ENCODE data around the gene INSIG2.

INSIG2 gene

DNA sequence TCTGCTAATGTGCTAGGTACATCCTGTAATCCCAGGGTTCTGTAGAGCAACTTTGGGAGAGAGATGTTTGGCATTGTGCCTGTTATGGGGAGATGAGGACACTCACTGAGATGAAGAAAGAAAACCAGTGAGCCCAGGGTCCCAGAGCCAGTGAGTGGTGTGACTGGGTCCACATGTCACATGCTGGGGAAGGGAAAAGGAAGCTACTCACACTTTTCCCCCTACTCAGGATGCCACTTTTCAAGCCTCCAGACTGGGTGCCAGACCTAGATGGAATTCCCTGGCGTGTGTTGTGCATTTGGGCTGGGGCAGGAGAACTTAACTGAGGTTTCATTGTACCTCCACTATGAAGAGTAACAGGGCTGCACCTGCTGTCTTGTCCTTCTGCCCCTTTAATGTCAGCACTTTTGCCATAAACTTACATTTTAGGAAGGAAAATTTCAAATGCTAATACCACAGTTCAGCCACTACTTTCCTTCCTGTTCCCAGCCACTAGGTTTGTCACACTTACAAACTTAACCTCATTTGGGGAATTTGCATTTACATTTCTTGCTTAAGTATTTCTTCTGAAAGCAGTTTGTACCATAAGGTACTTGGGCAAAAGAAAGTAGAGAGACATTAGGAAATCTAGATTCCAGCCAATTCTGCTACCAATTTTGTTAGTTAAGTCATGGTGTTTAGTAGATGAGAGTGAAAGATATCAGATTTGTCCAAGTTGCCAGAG, 10.2 kb downstream of the INSIG2 start:
- no peak for DNase-seq (ENCODE audit: low read depth in 2 of 2)

- no peak for DNase-seq (ENCODE audit: low read depth in 2 of 2)
Observed at GRCh38 chr2:118102433-118103082, 14.3 kb downstream of the INSIG2 start.

- DNase-seq (ENCODE audit: low read depth in 2 of 2), result no peak
Observed at GRCh38 chr2:118103951-118104940, 16.0 kb downstream of the INSIG2 start.

DNA sequence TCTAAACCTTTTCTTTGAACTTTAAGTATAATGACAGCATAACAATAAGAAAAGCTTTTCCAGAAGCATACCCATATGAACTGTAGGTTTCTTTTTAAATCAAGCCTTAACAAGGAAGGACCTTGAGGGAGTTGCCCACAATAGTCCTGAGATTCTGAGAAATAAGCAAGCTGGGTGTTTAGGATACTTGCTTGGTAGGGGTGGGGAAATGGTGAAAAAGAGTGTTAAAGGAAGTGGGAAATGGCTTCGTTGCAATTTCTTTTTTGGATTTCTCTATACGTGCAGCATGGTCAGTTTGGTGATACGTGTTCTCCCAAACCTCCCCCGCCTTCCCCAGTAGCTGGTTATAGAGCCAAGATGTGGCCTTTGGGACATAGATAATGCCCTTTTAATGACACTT, 17.2 kb downstream of the INSIG2 start:
- no peak for DNase-seq (ENCODE audit: low read depth in 2 of 2)

- DNase-seq (ENCODE audit: low read depth in 2 of 2), result no peak
Observed at GRCh38 chr2:118106926-118107325, 18.7 kb downstream of the INSIG2 start.

DNA sequence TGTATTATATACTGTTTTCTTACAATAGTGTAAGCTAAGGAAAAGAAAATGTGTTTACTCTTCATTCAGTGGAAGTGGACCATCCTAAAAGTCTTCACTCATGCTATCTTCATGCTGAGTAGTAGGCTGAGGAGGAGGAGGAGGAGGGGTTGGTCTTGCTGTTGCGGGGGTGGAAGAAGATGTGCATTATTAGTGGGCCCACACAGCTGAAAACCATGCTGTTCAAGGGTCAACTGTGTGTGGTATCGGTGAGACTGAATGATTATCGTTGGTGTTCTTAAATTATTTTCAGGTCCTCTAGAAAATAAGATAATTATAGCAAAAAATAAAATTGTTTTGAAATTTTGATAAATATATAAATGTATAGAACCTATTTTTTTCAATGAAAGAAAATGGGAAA, 22.0 kb downstream of the INSIG2 start:
- no peak for DNase-seq (ENCODE audit: low read depth in 2 of 2)

DNA sequence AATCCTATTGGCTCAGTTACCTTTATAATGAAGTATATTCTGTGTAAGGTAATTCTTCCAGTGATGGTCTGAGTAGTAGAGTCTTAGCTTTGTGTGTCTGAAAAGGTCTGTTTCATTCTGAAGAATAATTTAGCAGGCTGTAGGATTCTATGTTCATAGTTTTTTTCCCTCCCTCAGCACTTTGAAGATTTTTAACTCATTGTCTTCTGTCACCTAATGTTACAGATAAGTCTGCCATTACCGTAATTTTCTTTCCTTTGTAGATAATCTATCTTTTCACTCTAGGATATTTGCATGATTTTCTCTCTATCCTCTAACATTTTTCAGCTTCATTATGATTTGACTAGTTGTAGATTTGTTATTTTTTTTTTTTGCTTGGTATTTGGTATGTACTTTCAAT, 22.7 kb downstream of the INSIG2 start:
- DNase-seq (ENCODE audit: low read depth in 2 of 2), result no peak

GRCh38 chr2:118112771-118113334, 24.6 kb downstream of the INSIG2 start:
- no peak for DNase-seq (ENCODE audit: low read depth in 2 of 2)

GRCh38 chr2:118114863-118115262, 26.6 kb downstream of the INSIG2 start:
- no peak for DNase-seq (ENCODE audit: low read depth in 2 of 2)

GRCh38 chr2:118115761-118116160, 27.5 kb downstream of the INSIG2 start:
- DNase-seq (ENCODE audit: low read depth in 2 of 2), result no peak

DNA sequence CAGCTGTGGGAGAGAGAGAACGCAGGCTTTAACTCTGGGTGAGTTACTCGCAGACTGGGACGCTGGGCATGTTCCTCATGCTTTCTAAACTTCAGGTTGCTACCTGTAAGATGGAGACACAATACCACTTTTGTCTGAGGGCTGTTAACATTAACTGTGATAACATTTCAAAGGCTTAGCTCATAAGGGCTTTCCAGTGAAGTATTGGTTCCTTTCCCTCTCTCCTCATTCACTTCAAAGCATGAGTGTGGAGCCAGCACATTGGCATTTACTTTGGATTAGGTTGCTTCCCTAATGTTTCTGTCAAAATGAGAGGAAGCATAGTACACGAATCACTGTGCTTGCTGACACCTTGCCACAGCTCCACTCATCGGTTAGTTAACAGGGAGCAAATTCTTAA, 30.2 kb downstream of the INSIG2 start:
- no peak for DNase-seq (ENCODE audit: low read depth in 2 of 2)

GRCh38 chr2:118119158-118119727, 31.0 kb downstream of the INSIG2 start:
- DNase-seq (ENCODE audit: low read depth in 2 of 2), result no peak

DNA sequence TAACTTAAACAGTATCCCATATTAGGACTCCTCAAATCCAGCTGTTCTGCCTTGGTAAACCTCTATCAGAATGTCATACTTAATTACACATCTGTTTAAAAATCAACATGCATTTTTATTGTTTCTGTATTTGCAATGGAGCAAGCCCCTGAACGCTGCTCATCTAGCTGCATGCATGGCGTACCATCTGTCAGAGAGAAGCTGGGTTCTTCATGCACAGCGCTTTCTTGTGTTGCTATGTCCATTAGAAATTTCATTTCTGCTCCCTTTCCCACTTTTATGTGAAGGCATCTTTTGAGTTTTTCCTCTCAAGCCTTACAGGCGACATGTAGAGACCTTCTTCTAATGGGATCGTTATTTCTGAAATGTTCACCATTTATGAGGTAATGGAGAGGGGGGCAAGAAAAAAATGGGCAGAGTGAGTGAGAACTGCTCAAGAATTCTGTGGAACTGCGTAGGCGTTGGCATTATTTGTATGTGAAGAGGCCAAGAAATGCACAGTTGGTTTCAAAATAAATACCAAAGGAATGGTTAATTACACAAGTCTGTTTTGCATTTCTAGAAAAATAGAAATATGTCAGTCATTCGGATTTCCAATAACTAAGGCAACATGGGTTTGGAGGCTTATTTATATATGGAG, 31.6 kb downstream of the INSIG2 start:
- DNase-seq (ENCODE audit: low read depth in 2 of 2), result no peak

- no peak for DNase-seq (ENCODE audit: low read depth in 2 of 2)
Observed at GRCh38 chr2:118120401-118120780, 32.1 kb downstream of the INSIG2 start.

- DNase-seq (ENCODE audit: low read depth in 2 of 2), result no peak
Observed at GRCh38 chr2:118121101-118121500, 32.8 kb downstream of the INSIG2 start.

GRCh38 chr2:118121986-118122524, 33.8 kb downstream of the INSIG2 start:
- no peak for DNase-seq (ENCODE audit: low read depth in 2 of 2)

DNA sequence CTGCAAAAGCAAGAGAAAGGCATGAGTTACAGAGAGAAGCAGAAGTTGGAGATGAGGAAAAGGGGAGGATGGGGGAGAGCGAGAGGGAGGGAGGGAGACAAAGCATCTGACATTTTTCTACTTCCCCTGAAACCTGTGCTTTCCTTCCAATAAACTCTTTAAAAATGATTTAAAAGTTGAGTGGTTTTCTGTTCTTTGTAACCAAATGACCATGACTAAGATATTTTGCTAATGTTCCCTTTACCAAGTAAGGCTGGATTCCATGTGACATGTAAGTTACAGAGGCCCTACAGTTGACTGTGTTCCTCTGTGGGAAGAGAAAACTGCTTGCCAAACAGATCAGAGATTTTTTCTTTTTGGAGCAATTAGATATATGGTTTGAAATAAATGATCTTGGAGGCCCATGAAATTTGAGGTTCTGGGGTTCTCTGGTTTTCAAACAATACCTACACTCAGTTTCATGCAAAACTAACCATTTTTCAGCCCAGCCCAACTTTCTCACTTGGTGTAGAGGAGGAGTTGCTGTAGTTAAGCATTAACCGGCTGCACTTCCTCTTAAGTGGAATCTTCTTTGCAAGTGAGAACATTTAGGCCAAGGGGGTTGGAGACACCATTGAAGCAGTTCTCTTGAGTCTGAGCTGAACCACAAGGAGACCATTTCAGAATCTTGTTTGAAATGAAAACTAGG, 34.5 kb downstream of the INSIG2 start:
- no peak for DNase-seq (ENCODE audit: low read depth in 2 of 2)

- DNase-seq (ENCODE audit: low read depth in 2 of 2), result no peak
Observed at GRCh38 chr2:118123561-118124232, 35.4 kb downstream of the INSIG2 start.

- no peak for DNase-seq (ENCODE audit: low read depth in 2 of 2)
Observed at GRCh38 chr2:118124288-118124891, 36.1 kb downstream of the INSIG2 start.

Data from activated CD8-positive, alpha-beta memory T cell treated with anti-CD3 and anti-CD28 coated beads for 4 hours (primary cell).